ENCODE measurements around the gene OLIG3. TPM values are rescaled to one million over a fixed set of nuclear protein-coding genes. Genes with fewer than 3 reads are reported as not detected.

The OLIG3 gene
- total and polyA plus RNA-seq, 2 of the 13 experiments (the other 11 are each of a cell fraction or from before 2014, with no cell fraction given), result not detected

DNA sequence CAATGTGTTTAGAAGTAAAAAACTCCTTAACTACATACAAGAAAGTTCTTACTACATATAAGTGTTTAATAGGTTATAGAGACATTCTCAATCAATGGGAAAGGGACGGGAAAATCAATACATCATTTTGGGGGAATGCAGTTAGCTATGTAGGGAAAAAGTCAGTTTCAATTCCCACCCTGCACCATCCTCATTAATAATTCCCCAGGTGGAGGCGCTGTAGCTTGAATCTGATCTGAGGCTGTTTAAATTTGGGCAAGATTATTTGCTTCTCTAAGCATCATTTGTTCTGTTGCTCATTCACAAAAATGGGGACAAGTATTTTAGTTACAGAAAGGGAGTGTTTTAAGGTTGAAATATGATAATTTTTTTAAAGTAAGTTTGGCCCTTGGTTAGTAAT, 19.1 kb downstream of the OLIG3 start:
- Histone ChIP-seq H3K79me2 (ENCODE audit: insufficient read depth, low read length) (no peaks in the 10 kb centered on the region), H3K4me3 (replicated peaks in 1 of 3; ENCODE audit: insufficient read depth in 1 of 3, low read depth in 2 of 3, low read length in 3 of 3) (no peak overlapping the region), H3K9ac (ENCODE audit: insufficient read depth, low read depth, low read length) (no peak overlapping the region), H4K20me1 (ENCODE audit: insufficient read depth, low read length) (no peaks in the 10 kb centered on the region), H2AFZ (ENCODE audit: low read length) (no peak overlapping the region), H3K36me3 (replicated peaks in 1 of 2; ENCODE audit: control insufficient read depth in 1 of 2, insufficient read depth in 2 of 2, low read length in 2 of 2) (no peaks in the 10 kb centered on the region), H3K9me3 (ENCODE audit: low read length) (no peaks in the 10 kb centered on the region), H3K27me3 (ENCODE audit: control insufficient read depth in 1 of 2, insufficient read depth in 2 of 2, low read length in 2 of 2) (peaks cover 0 to 16% of the 10 kb centered on the region in 2 experiments; a peak in 2 of 5 replicates), H3K4me1 (ENCODE audit: insufficient read depth, low read length) (no peaks in the 10 kb centered on the region), H3K27ac (ENCODE audit: extremely low read length, insufficient read depth, low read length) (no peak overlapping the region), H3K4me2 (ENCODE audit: low read depth, low read length) (no peak overlapping the region)
- DNase-seq (ENCODE audit: low spot score) (no peak), FAIRE-seq (peak; percentile 23), ATAC-seq (no peak)
- intact Hi-C loops (cut with micrococcal nuclease; ENCODE audit: unreplicated experiment) (no loop called here), in situ Hi-C loops (cut with HindIII; ENCODE audit: extremely low pct_ligation_motif_present, low pct_unique_long_range_greater_than_20kb) (no loop called here)
- BruUV-seq (replicated peaks), result no TSS peak
- 86% methylated on average over 2 of the region's 2 CpGs for WGBS (ENCODE audit: low lambda C conversion rate)
- ChIA-PET POLR2A (no interaction called here), CTCF (ENCODE audit: low intra/inter-chr PET ratio, low total read pairs) (no interaction called here)
- TF ChIP-seq ZNF550 (CRISPR knock-in tag; IDR thresholded peaks at IDR 0.05; ENCODE audit: borderline replicate concordance) (no peak), ZNF766 (CRISPR knock-in tag; IDR thresholded peaks at IDR 0.05; ENCODE audit: borderline replicate concordance) (no peak), ZNF260 (CRISPR knock-in tag; IDR thresholded peaks at IDR 0.05; ENCODE audit: borderline replicate concordance, low read depth) (no peak), ZNF850 (CRISPR knock-in tag; conservative IDR thresholded peaks at IDR 0.05) (no peak)
- TF ChIP-seq, protein P1, sequence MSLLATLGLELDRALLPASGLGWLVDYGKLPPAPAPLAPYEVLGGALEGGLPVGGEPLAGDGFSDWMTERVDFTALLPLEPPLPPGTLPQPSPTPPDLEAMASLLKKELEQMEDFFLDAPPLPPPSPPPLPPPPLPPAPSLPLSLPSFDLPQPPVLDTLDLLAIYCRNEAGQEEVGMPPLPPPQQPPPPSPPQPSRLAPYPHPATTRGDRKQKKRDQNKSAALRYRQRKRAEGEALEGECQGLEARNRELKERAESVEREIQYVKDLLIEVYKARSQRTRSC (CRISPR knock-in tag; IDR thresholded peaks at IDR 0.05; ENCODE audit: low read depth), result no peak

DNA sequence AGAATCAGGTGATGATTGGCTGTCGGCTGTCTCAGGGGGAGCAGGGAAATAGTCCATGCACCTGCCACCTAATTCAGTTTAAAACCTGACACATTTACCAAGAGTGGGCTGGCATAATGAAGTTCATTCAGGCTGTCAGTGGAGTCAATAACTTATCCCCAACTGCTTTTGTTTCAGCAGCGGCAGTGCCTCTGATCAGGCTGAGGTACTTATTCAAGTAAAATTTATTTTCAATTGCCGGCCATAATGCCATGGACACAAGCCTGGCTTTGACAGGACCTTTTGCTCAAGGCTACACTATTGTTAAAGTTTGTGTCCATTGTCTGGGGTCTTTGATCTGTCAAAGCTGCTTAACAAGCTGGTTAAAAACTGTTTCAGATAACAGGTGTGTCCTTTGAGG, 20.6 kb downstream of the OLIG3 start:
- no peak for DNase-seq (ENCODE audit: low spot score)
- Histone ChIP-seq H3K9me3 (ENCODE audit: low read length) (no peaks in the 10 kb centered on the region), H3K79me2 (ENCODE audit: insufficient read depth, low read length) (no peaks in the 10 kb centered on the region), H3K27me3 (ENCODE audit: control insufficient read depth in 1 of 2, insufficient read depth in 2 of 2, low read length in 2 of 2) (peaks cover 0 to 17% of the 10 kb centered on the region in 2 experiments; a peak in 2 of 5 replicates), H4K20me1 (ENCODE audit: insufficient read depth, low read length) (no peaks in the 10 kb centered on the region), H2AFZ (ENCODE audit: low read length) (no peak overlapping the region), H3K27ac (ENCODE audit: extremely low read length, insufficient read depth, low read length) (no peak overlapping the region), H3K4me2 (ENCODE audit: low read depth, low read length) (no peak overlapping the region), H3K36me3 (replicated peaks in 1 of 2; ENCODE audit: control insufficient read depth in 1 of 2, insufficient read depth in 2 of 2, low read length in 2 of 2) (no peaks in the 10 kb centered on the region), H3K4me1 (ENCODE audit: insufficient read depth, low read length) (no peaks in the 10 kb centered on the region), H3K4me3 (replicated peaks in 1 of 3; ENCODE audit: insufficient read depth in 1 of 3, low read depth in 2 of 3, low read length in 3 of 3) (no peak overlapping the region), H3K9ac (ENCODE audit: insufficient read depth, low read depth, low read length) (no peak overlapping the region)
- in situ Hi-C loops (cut with HindIII; ENCODE audit: extremely low pct_ligation_motif_present, low pct_unique_long_range_greater_than_20kb), result no loop called here
- intact Hi-C loops (cut with micrococcal nuclease; ENCODE audit: unreplicated experiment), result no loop called here
- FAIRE-seq, result peak; percentile 55
- 48% methylated on average over 3 of the region's 3 CpGs for WGBS (ENCODE audit: low lambda C conversion rate)
- BruUV-seq (replicated peaks), result no TSS peak
- ATAC-seq, result no peak
- ChIA-PET POLR2A (no interaction called here), CTCF (ENCODE audit: low intra/inter-chr PET ratio, low total read pairs) (no interaction called here)
- TF ChIP-seq HNRNPL (IDR thresholded peaks at IDR 0.05; ENCODE audit: low read depth, low read length) (no peak), PRMT3 (CRISPR knock-in tag; IDR thresholded peaks at IDR 0.05; ENCODE audit: borderline replicate concordance, low read depth) (no peak), TOPORS (CRISPR knock-in tag; IDR thresholded peaks at IDR 0.05) (no peak), ATF1 (CRISPR knock-in tag; IDR thresholded peaks at IDR 0.05) (no peak), ZNF138 (CRISPR knock-in tag; IDR thresholded peaks at IDR 0.05; ENCODE audit: low read depth) (no peak), MED8 (CRISPR knock-in tag; IDR thresholded peaks at IDR 0.05; ENCODE audit: insufficient replicate concordance) (no peak), ZNF598 (CRISPR knock-in tag; IDR thresholded peaks at IDR 0.05; ENCODE audit: borderline replicate concordance) (no peak), SETDB1 (CRISPR knock-in tag; IDR thresholded peaks at IDR 0.05; ENCODE audit: borderline replicate concordance) (no peak), ATF7 (IDR thresholded peaks at IDR 0.05) (no peak), ATF7 (CRISPR knock-in tag; IDR thresholded peaks at IDR 0.05) (no peak), HNRNPUL1 (IDR thresholded peaks at IDR 0.05; ENCODE audit: low read depth, low read length) (no peak), HHEX (CRISPR knock-in tag; IDR thresholded peaks at IDR 0.05) (no peak), KLF6 (CRISPR knock-in tag; IDR thresholded peaks at IDR 0.05) (no peak), CHD2 (IDR thresholded peaks at IDR 0.05; ENCODE audit: low read depth, low read length) (no peak)
- TF ChIP-seq, protein P2, sequence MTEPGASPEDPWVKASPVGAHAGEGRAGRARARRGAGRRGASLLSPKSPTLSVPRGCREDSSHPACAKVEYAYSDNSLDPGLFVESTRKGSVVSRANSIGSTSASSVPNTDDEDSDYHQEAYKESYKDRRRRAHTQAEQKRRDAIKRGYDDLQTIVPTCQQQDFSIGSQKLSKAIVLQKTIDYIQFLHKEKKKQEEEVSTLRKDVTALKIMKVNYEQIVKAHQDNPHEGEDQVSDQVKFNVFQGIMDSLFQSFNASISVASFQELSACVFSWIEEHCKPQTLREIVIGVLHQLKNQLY (CRISPR knock-in tag; IDR thresholded peaks at IDR 0.05), result no peak

All from HepG2 (cell line).